IPS-18c (cell line): ENCODE data around the gene SNHG17.
"Not testable (repeated sequence)": the region's sequence is repeated elsewhere in the genome, so short reads cannot be mapped to it uniquely, and the experiment has no call there.

ENCODE experiments used
- H3K4me3 ChIP-seq: 2 replicates; pipeline ENCODE4 v1.7.0; 2013; ENCODE audit warnings: low read depth, mild to moderate bottlenecking, low read length, moderate library complexity; ENCODE audit not compliant: insufficient read depth
- H3K9me3 ChIP-seq: one replicate; pipeline ENCODE4 v1.6.1; 2013; ENCODE audit warnings: mild to moderate bottlenecking, low read length, moderate library complexity; ENCODE audit not compliant: control insufficient read depth, insufficient read depth

SNHG17 gene

DNA sequence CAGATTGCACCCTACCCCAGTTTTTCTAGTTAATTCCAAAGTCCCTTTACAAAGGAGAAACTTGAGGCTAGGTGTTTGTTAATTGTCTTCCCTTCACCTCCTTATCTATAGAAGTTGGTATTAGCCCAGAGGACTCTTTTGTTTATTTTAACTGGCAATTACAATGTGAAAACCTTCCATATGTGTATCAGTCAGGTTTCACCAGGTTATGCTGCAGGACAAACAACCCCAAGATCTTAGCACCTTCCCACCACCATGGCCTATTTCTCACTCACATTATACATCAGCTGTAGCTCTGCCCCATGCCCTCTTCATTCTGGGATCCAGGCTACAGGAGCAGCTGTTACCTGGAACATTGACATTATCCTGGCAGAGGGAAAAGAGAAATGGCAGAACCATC, 31.1 kb downstream of the SNHG17 start:
- Histone ChIP-seq H3K9me3 (peaks cover 4% of the 10 kb centered on the region), H3K4me3 (no peak overlapping the region)

DNA sequence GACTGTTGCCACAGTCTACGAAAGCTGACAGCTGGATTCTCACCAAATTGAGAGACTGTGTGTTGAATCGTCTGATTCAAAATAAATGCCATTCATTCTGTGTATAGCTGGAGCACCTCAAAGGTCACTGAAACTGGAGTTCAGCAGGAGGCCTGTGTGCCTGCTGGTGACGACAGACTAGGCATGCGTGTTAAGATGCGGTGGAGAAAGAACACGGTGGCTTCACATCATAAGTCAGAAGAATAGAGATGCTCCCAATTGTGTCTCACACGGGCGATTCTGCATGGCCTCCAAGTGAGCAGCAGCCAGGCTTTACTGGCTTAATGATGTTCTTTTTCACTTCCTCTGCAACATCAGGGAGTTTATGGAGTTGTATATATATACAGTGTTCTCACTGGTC, 32.3 kb downstream of the SNHG17 start:
- Histone ChIP-seq H3K4me3 (no peak overlapping the region), H3K9me3 (peaks cover 4% of the 10 kb centered on the region)

DNA sequence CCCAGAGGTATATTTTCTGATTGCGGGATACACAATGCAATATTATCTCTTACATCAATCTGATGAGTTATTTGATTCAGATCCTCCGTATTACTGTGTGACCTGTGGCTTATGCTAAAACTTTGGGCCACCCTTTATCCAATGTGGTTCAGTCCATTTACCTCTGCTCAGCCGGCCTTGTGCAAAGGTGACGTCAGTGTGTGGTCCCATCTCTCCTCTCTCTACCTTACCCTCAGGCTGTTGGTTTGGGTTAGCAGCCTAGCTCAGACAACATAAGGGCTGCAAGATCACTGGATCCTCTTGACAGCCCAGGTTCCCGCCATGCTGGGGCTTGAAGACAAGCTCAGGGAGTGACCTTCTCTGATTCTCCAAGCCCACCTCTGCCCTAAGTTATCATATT, 33.0 kb downstream of the SNHG17 start:
- H3K4me3 ChIP-seq, result no peak overlapping the region
- peaks cover 4% of the 10 kb centered on the region for H3K9me3 ChIP-seq

DNA sequence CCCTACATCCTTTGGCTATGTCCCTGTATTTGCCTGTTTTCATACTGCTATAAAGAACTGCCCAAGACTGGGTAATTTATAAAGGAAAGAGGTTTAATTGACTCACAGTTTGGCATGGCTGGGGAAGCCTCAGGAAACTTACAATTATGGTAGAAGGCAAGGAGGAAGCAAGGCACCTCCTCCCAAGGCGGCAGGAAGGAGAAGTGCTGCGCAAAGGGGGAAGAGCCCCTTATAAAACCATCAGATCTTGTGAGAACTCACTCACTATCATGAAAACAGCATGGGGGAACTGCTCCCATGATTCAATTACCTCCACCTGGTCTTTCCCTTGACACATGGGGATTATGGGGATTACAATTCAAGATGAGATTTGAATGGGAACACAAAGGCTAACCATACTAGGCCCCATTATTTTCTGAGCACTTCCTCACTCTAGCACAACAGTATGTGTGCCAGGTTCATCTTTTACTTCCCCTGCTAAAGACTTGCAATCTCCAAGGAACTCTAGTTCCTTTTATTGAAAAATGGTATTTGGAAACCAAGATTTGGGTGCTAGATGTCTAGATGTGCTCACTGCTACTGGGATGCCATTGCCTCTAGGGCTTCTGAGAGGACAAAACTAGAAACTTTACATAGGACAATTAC, 39.3 kb downstream of the SNHG17 start:
- not testable (repeated sequence) for H3K9me3 ChIP-seq, H3K4me3 ChIP-seq

GRCh38 chr20:38395165-38395564, 40.0 kb downstream of the SNHG17 start:
- H3K9me3 ChIP-seq, result no peaks in the 10 kb centered on the region
- H3K4me3 ChIP-seq, result no peak overlapping the region

DNA sequence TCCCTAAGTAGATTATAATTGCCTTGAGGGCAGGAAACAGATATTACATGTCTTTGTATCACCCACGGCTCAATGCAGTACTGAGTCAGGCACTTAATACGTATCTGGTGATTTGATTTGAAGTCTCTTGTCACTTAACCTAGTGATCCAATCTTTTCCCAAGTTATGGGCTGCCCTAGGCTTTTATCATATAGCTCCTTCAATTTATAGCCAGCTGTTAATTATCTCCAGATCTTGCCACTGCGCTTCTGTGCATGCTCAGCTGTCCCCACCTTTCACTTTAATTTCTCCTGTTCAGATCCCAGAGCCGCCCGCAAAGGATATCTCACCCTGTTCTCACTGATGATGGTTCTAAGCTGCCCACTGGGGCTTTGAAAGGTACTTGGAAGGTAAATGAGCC, 41.9 kb downstream of the SNHG17 start:
- H3K4me3 ChIP-seq, result no peak overlapping the region
- H3K9me3 ChIP-seq, result no peaks in the 10 kb centered on the region

DNA sequence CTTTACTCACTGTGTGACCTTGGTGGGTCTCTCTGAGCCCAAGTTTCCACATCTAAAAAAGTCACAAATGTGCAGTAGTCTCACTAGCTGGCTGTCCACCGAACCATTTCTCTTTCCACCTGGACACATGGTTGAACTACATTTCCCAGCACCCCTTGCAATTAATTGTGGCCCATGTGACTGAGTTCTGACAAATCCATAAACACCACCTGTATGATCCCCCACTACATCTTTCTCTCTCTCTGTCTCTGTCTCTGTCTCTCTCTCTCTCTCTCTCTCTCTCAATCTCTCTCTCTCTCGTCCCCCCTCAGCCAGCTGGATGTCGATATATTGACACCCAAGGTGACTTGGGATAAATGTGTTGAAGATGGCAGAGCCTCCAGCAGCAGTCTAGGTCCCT, 42.8 kb downstream of the SNHG17 start:
- Histone ChIP-seq H3K9me3 (no peaks in the 10 kb centered on the region), H3K4me3 (no peak overlapping the region)

- no peak overlapping the region for H3K4me3 ChIP-seq
Measured at GRCh38 chr20:38387953-38388352, 47.2 kb downstream of the SNHG17 start.

DNA sequence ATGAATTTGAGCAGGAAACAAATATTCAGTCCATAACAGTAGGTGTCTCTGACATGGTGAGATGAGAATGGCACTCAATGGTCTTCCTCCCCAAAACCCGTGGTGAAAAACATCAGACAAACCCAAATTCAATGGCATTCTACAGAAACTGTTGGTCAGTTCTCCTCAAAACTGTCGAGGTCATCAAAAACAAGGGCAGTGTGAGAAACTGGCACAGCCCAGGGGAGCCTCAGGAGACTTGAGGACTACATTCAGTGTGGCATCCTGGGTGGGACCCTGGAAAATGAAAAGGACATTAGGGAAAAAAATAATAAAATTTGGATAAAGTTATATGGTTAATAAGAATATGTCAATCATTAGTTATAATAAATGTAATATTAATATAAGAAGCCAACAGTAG, 48.3 kb downstream of the SNHG17 start:
- H3K4me3 ChIP-seq, result no peak overlapping the region
- no peaks in the 10 kb centered on the region for H3K9me3 ChIP-seq

More at GRCh38 chr20:38387953-38388352, 47.2 kb downstream of the SNHG17 start:
- H3K9me3 ChIP-seq, result no peaks in the 10 kb centered on the region

- H3K4me3 ChIP-seq, result no peak overlapping the region
- H3K9me3 ChIP-seq, result no peaks in the 10 kb centered on the region
Measured at GRCh38 chr20:38386004-38386403, 49.1 kb downstream of the SNHG17 start.

DNA sequence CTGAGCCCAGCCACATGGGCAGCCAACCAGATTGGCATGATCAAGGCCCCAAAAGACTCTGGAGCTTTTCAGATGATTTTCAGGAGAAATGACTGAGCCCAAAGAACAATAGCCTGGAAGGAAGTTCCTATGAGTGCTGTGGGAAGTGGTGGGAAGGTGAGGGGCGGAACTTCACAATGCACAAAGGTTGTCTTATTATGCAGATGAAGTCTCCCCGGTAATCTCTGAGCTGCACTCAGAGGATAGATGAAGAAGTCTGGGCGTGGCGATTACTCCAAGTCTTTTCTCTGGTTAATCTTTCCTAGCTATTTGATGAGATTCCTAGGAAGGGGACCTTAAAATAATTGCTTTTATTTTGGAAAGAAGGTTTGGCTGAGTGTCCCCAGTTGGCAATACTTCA, 52.0 kb downstream of the SNHG17 start:
- Histone ChIP-seq H3K9me3 (no peaks in the 10 kb centered on the region), H3K4me3 (no peak overlapping the region)

- H3K9me3 ChIP-seq, H3K4me3 ChIP-seq: not testable (repeated sequence)
Measured at GRCh38 chr20:38377838-38378237, 57.3 kb downstream of the SNHG17 start.

GRCh38 chr20:38377039-38377685, 58.0 kb downstream of the SNHG17 start:
- H3K9me3 ChIP-seq, result no peaks in the 10 kb centered on the region
- no peak overlapping the region for H3K4me3 ChIP-seq

DNA sequence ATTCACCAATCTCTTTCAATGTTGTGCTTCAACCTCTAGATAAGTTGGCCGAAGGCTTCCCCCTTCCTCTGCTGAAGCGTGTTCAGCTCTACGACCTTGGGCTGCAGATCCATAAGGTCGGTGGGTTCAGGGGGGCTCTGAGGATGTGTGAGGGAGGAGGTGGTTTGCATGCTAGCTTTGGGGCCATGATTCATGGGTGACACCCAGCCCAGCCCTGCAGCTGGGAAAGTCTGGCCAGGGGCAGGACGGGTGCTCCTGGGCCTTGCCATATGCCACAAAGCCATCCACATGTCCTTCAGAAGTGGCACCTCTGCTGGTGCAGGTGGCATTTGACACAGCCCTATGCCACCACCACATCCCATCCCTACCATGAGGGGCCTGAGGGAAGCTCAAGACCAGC, 61.2 kb downstream of the SNHG17 start:
- no peaks in the 10 kb centered on the region for H3K9me3 ChIP-seq
- H3K4me3 ChIP-seq, result no peak overlapping the region

GRCh38 chr20:38373231-38373867, 61.8 kb downstream of the SNHG17 start:
- Histone ChIP-seq H3K4me3 (no peak overlapping the region), H3K9me3 (no peaks in the 10 kb centered on the region)

- Histone ChIP-seq H3K4me3 (no peak overlapping the region), H3K9me3 (no peaks in the 10 kb centered on the region)
Measured at GRCh38 chr20:38372806-38373205, 62.3 kb downstream of the SNHG17 start.
